NCI-H2171 treated with DMSO at 0.1 percent for 48 hours (cell line): Measurements from ENCODE around the gene MAP1B.
"Not testable (repeated sequence)": the region's sequence is repeated elsewhere in the genome, so short reads cannot be mapped to it uniquely, and the experiment has no call there.

ENCODE experiments used
- DNase-seq: peaks from one replicate; lab custom pipeline; 2025; lab: John Stamatoyannopoulos, UW

Gene MAP1B

GRCh38 chr5:72161951-72162350 lies 54.7 kb downstream of the MAP1B start:
- no peak for DNase-seq

- peak; percentile 55 for DNase-seq
These were observed 56.2 kb downstream of the MAP1B start for GRCh38 chr5:72163349-72163983.

- peak; percentile 19 for DNase-seq
These were observed 59.0 kb downstream of the MAP1B start for GRCh38 chr5:72166070-72166979.

- DNase-seq, result no peak
These were observed 60.0 kb downstream of the MAP1B start for GRCh38 chr5:72167257-72167656.

DNA sequence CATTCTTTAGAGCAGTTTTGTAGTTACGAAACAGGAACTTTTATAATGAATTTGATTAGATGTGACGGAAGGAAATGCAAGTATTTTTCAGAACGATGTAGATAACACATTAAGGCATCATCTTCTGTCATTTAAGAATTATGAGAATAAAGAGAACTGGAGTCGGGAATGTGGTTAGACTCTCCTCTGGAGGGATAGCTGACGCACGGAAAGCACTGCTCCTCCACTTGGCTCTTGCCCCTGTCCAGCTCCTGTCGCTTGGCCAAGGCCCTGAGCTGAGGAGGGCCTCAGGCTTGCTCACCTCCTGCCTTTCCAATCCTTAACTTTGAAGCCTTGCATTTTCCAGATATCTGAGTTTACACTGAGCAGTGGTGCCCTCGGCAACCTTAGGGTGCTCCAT lies 60.5 kb downstream of the MAP1B start:
- DNase-seq, result no peak

DNA sequence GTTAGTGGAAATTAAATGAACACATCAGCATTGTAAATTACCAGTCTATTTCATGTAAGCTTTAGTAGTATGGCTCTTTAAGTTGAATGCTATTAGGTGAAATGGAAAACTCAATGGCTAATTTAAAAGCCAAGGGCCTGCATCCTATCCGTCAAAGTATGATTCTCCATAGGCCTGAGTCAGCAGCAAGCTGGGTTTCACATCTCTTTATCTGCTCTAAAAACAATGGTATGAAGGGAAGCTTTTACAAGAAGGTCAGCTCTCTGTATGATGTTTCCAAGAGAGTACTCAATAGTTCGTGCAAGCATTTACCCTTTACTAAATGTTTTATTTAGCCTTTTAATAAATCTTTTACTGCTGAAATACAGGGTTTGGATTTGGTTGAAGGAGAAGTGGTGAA lies 62.8 kb downstream of the MAP1B start:
- DNase-seq, result no peak

- not testable (repeated sequence) for DNase-seq
These were observed 63.9 kb downstream of the MAP1B start for GRCh38 chr5:72171181-72171580.

DNA sequence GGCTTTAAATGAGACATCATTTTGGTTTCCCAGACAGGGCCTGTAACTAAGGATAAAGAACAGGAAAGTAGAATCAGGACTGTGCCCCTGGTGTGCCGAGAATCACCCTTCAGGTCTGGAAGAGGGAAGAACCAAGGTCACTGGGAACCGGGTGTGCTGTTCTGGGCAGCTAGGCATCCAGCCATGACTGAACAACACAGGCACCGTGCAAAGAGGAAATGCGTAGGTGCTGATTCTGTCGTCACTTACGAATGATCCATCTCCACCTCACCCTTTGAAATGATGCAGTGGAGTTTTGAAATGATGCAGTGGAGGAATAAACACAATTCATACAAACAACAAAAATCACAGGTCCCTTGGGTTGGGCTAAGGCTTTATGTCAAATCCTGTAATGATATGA lies 64.4 kb downstream of the MAP1B start:
- DNase-seq, result no peak

DNA sequence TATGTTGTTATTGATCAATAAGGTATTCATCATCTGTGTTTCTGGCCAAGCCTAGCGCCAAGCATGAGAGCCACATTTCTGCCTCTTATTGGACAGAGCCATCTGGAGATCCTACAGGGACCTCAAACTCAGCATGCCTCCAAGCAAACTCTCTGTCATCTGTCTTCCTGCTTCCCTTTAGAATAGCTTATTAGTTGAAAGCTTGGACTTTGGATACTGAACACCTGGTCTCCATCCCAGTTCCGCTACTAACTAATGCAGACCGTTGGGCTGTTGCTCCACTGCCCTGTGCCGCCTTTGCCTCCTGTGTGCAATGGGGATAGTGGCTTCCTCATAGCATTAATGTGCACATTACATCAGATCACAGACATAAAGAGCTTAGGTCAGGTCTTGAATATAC lies 65.5 kb downstream of the MAP1B start:
- DNase-seq, result no peak

- DNase-seq, result no peak
These were observed 70.3 kb downstream of the MAP1B start for GRCh38 chr5:72177538-72177937.

GRCh38 chr5:72179028-72179815 lies 71.9 kb downstream of the MAP1B start:
- no peak for DNase-seq

DNA sequence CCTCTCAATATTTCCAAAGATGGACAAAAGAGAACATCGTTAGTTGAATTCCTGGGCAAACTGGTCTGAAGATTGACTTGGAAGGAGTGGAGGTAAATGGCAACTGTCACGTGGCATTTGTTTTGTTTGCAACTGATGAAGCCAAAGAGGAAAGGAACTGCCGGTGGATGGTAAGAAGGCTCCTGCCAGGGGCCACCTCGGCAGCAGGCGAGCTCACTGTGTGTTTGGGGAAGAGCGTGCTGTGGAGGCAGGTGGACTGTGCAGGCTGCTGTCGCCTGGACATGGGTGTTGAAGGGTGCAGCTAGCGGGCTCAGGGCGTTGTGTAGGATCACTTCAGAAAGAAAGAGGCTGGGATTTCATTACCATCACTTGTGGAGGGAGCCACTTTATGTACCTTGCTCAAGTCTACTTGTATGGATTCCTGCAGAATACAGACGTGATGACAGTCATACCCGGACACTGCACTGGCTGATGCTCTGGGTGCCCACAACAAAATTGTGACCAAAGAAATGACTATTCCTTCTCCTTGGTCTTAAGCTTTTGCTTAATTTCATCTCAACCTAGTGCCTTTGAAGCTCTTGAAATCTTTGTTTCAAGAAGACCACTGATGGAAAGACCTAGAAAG lies 72.7 kb downstream of the MAP1B start:
- DNase-seq, result no peak

DNA sequence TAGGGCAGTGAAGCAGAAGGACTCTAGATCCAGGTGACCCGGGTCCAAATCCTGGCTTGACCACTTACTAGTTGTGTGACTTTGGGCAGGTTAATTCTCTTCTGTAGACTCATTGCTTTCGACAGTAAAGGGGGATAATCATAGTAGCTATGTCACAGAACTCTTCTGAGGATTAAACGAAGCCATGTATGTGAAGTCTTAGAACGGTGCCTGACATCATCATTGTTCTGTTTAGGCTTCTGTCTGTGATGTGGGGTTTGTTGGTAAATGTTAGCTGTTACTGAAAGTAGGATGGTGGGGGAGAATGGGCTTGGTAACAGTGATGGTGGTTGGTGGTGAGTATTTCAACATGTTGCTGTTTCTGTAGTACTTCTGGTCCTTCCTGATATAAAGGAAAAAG lies 73.7 kb downstream of the MAP1B start:
- no peak for DNase-seq

DNA sequence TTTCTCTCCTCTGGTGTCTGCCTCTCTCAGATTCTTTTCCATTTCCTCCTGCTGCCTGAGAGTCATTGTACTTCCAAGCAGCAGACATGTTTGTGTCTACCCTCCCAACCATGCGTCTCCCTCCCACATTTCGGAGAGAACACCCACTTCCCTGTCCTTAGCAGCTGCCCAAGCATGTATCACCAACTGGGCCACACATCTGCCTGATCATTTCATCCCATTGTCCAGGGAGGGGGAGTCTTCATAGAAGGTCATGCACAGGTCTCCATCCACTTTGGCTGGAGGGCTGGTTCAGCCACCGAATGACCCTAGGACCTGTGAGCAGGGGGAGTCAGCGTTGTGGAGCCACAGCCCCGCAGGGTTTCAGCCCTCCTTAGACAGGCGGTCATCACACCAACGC lies 75.4 kb downstream of the MAP1B start:
- DNase-seq, result no peak

DNA sequence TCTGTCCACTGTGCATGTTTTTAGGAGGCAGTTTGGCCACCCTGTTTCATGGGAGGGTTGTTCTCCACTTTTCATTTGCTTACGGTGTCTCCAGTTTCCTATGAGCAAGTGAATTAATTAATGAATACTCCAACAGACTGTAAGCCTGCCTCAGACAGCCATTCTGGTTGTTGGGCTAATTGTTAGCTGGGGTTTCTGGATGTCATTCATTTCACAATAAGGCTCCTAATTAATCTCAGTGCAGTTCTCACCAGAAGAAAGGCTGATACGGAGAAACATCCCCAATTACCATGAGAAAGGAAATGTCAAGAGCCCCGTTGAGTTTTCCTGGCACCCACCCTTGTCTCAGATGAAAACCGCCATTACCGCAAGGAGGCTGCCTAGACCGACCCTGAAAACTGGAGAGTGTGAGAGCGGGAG lies 75.8 kb downstream of the MAP1B start:
- no peak for DNase-seq

DNA sequence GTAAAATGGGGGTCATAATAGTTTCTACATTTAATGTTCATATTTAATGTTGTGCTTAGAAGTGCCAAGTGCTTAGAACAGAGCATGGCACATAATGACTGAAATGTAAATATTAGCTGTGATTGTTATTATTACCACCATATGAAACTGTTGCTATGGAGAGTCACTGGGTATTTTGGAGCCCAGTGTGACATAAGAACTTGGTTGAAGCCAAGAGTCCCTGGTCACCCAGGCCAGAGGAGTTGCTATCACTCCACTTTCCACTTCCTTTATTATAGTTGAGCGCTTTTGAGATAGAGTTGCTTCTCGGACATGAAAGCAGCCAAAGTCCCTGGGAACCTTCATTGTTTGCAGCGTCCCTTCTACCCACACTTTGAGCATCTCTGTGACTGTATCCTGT lies 77.1 kb downstream of the MAP1B start:
- DNase-seq, result no peak

DNA sequence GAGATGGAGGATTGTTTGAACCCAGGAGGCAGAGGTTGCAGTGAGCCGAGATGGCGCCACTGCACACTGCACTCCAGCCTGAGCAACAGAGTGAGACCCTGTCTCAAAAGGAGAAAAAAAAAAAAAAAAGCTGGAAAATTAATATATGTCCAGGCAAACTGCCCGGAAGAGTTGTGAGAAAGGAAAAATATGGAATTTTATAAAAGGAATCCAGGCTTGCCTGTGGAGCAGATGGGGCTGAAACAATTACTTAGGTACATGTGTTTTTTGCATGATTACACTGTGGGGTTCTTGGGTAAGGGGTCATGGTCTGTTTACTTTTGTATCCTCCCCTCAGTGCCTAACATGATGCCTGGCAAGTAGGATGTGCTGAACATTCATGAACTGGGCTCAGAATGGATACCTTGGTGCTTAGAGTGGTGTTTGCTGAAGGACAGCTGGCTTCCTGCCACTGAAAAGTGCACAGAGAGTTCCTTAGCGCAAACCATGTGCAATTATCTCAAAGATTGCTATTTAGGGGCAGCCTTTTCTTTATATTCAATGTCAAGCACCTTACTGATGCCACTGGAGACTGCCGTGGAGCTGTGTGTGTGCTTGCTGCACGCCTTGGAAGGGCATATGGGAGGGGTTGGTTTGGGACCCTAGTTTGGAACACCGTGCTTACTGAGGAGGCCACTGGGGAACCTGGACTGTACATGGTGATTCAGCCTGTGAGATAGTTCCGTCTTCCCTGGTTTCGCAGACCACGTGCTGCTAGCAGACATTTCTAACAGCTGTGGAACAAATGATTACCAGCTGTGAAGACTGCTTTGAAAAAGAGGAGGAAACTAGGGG lies 78.4 kb downstream of the MAP1B start:
- DNase-seq, result no peak

DNA sequence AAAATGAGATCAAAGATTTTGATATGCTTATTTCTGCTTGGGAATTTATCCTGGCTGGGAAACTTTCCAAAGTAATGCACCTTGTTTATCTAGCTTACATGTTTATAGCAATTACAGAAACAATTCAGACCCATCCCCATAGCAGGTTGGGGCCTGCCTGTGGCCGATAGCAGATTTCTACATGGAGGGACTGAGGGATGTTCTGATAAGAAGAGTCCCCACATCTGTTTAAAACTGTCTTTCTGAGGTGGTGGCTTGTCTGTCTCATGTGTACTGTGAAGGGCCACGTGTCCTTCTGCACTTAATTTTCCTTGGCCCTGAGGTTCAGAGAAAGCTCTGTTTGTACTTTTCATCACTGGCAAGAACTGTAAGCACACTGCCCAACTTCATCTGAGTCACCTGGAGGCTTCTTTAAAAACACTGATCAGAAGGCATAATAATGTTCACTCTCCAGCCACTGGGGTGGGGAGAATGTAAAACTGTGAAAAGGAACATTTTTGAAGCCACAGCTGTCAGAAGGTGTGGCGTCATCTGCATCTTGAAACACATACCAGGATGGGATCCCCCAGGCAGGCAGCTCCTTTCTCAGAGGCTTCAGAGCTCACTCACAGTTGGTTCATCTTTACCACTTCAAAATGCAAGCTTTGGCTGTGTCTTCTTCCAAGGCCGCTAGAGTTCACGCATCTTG lies 80.3 kb downstream of the MAP1B start:
- DNase-seq, result no peak

DNA sequence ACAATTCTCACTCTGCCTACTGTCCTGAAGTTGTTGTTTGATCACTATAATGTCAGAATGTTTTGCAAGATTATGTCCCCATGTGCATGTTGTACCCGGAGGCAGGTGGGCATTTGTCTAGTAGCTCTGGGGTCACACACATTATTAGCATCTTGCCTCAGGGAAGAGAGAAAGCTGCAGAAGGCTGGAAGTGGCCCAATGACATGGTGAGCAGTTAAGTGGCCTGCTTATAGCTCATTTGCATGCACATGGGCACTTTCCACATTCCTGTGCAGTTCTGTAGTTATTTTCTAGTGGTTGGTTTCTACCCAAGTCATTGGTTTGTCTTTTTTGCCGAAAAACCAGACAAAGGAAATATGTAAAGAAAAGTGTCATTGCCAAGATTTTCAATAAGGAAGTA lies 80.9 kb downstream of the MAP1B start:
- no peak for DNase-seq

GRCh38 chr5:72189146-72189545 lies 81.9 kb downstream of the MAP1B start:
- DNase-seq, result no peak

- DNase-seq, result no peak
These were observed 84.1 kb downstream of the MAP1B start for GRCh38 chr5:72191404-72191803.
